ENCODE measurements around the gene SHPK. TPM values are rescaled to one million over a fixed set of nuclear protein-coding genes. Genes with fewer than 3 reads are reported as not detected.
A peak's percentile ranks its signal among the peaks of the same experiment; 100 is the strongest.

SHPK gene
- total and polyA plus RNA-seq, 5 donors from 2014 or later: 6.1 to 8.5 (median 6.9) TPM

- Mint-ChIP-seq H3K4me1 (peaks cover 7 to 46% (median 24%) of the 10 kb centered on the region in 4 donors), H3K27me3 (no peaks in the 10 kb centered on the region), H3K27ac (peak overlapping the region in 2 of 3 donors; percentile 8 to 78), H3K9me3 (no peaks in the 10 kb centered on the region), H3K36me3 (peaks cover 12% of the 10 kb centered on the region), H3K4me3 (peak overlapping the region; percentile 94 to 98 (median 95))
- ATAC-seq (ENCODE audit: low read depth in 2 of 2) (peak in 1 of 2 donors; percentile 14), DNase-seq (no peak)
- Histone ChIP-seq H3K4me1 (ENCODE audit: control insufficient read depth, insufficient read depth, low read length, poor library complexity, severe bottlenecking) (peaks cover 16% of the 10 kb centered on the region), H3K4me3 (ENCODE audit: low read depth, low read length) (peak overlapping the region; percentile 55), H3K27ac (ENCODE audit: insufficient read depth, low read length, poor library complexity, severe bottlenecking) (peak overlapping the region; percentile 97), H3K9me3 (ENCODE audit: control insufficient read depth in 2 of 2, low read length in 2 of 2) (no peaks in the 10 kb centered on the region), H3K27me3 (ENCODE audit: control insufficient read depth, insufficient read depth, low read length) (no peaks in the 10 kb centered on the region), H3K36me3 (ENCODE audit: control insufficient read depth, insufficient read depth, low read length) (no peaks in the 10 kb centered on the region)
Measured at GRCh38 chr17:3635474-3636153, 436 bp downstream of the SHPK start.

DNA sequence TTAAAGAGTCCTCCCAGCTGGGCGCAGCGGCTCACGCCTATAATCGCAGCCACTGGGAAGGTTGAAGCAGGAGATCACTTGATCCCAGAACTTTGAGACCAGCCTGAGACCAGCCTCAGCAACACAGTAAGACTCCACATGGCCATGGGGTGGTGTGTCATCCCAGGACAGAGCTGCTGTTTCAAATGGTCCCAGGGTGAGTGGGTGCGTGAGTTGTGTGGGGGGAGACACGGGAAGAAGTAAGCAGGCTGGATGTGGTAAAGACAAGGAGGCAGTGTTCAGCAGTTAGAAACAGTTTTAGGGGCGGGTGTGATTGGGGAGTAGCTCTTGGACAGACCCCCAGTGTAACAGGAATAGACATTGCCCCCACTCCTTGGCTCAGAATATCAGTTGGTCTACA is 3.8 kb downstream of the SHPK start:
- Histone ChIP-seq H3K4me1 (ENCODE audit: control insufficient read depth, insufficient read depth, low read length, poor library complexity, severe bottlenecking) (peaks cover 15% of the 10 kb centered on the region), H3K9me3 (ENCODE audit: control insufficient read depth in 2 of 2, low read length in 2 of 2) (no peaks in the 10 kb centered on the region), H3K36me3 (ENCODE audit: control insufficient read depth, insufficient read depth, low read length) (peaks cover 16% of the 10 kb centered on the region), H3K4me3 (ENCODE audit: low read depth, low read length) (no peak overlapping the region), H3K27ac (ENCODE audit: insufficient read depth, low read length, poor library complexity, severe bottlenecking) (no peak overlapping the region), H3K27me3 (ENCODE audit: control insufficient read depth, insufficient read depth, low read length) (no peaks in the 10 kb centered on the region)
- Mint-ChIP-seq H3K9me3 (no peaks in the 10 kb centered on the region), H3K27me3 (no peaks in the 10 kb centered on the region), H3K4me3 (peak overlapping the region in 1 of 4 donors; percentile 43), H3K4me1 (peaks cover 0 to 27% (median 15%) of the 10 kb centered on the region in 4 donors), H3K36me3 (peaks cover 20% of the 10 kb centered on the region), H3K27ac (no peak overlapping the region)
- DNase-seq (no peak), ATAC-seq (ENCODE audit: low read depth in 2 of 2) (no peak)

DNA sequence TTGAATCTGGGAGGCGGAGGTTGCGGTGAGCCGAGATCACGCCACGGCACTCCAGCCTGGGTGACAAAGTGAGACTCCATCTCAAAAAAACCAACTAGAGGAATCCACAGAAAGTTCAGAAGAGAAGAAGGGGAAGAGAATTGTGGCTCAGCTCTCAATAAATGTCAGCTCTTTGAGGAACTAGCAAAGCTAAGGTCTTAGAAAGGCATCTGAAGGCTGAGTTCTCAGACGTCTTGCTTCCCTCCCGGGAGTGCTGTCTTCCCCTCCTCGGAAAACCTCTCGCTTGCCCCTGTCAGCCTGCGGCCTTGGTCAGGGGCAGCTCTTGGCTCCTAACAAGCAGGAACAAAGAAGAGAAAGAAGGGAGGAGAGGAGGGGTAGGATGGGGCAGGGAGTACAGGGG is 5.3 kb downstream of the SHPK start:
- peaks cover 10% of the 10 kb centered on the region for H3K4me1 ChIP-seq (ENCODE audit: control insufficient read depth, insufficient read depth, low read length, poor library complexity, severe bottlenecking)
- peaks cover 17% of the 10 kb centered on the region for H3K36me3 ChIP-seq (ENCODE audit: control insufficient read depth, insufficient read depth, low read length)
- H3K9me3 Mint-ChIP-seq: no peaks in the 10 kb centered on the region
- peak overlapping the region in 1 of 4 donors; percentile 31 for H3K4me3 Mint-ChIP-seq
- H3K36me3 Mint-ChIP-seq: peaks cover 30% of the 10 kb centered on the region
- H3K9me3 ChIP-seq (ENCODE audit: control insufficient read depth in 2 of 2, low read length in 2 of 2): no peaks in the 10 kb centered on the region
- DNase-seq (no peak), ATAC-seq (ENCODE audit: low read depth in 2 of 2) (no peak)
- no peaks in the 10 kb centered on the region for H3K27me3 Mint-ChIP-seq
- H3K27me3 ChIP-seq (ENCODE audit: control insufficient read depth, insufficient read depth, low read length): no peaks in the 10 kb centered on the region
- peaks cover 0 to 20% (median 12%) of the 10 kb centered on the region in 4 donors for H3K4me1 Mint-ChIP-seq
- H3K27ac ChIP-seq (ENCODE audit: insufficient read depth, low read length, poor library complexity, severe bottlenecking): no peak overlapping the region
- no peak overlapping the region for H3K27ac Mint-ChIP-seq
- no peak overlapping the region for H3K4me3 ChIP-seq (ENCODE audit: low read depth, low read length)

DNA sequence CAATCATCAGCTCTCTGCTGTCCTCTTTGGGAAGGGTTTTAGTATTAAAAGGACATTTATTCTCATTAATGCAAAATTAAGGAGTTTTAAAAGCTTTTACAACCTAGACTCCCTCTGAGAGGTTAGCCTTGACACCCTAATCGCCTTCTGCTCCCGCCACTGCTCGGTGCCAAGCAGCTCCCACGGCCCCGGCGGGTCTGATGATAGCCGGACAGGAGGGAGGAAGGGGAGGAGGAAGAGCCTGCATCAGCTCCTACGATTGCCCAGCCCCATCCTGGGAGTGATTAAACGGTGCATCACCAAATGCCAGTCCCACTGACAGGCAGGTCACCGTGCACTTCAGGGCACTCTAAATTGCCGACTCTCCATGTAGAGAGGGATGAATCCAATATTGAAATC is 8.3 kb downstream of the SHPK start:
- Histone ChIP-seq H3K27me3 (ENCODE audit: control insufficient read depth, insufficient read depth, low read length) (no peaks in the 10 kb centered on the region), H3K36me3 (ENCODE audit: control insufficient read depth, insufficient read depth, low read length) (peaks cover 33% of the 10 kb centered on the region), H3K27ac (ENCODE audit: insufficient read depth, low read length, poor library complexity, severe bottlenecking) (no peak overlapping the region), H3K4me1 (ENCODE audit: control insufficient read depth, insufficient read depth, low read length, poor library complexity, severe bottlenecking) (no peaks in the 10 kb centered on the region), H3K4me3 (ENCODE audit: low read depth, low read length) (no peak overlapping the region), H3K9me3 (ENCODE audit: control insufficient read depth in 2 of 2, low read length in 2 of 2) (no peaks in the 10 kb centered on the region)
- Mint-ChIP-seq H3K9me3 (no peaks in the 10 kb centered on the region), H3K4me1 (peaks cover 0 to 8% (median 2%) of the 10 kb centered on the region in 4 donors), H3K4me3 (no peak overlapping the region), H3K27ac (no peak overlapping the region), H3K36me3 (peaks cover 41% of the 10 kb centered on the region), H3K27me3 (no peaks in the 10 kb centered on the region)
- no peak for DNase-seq
- ATAC-seq (ENCODE audit: low read depth in 2 of 2): no peak

DNA sequence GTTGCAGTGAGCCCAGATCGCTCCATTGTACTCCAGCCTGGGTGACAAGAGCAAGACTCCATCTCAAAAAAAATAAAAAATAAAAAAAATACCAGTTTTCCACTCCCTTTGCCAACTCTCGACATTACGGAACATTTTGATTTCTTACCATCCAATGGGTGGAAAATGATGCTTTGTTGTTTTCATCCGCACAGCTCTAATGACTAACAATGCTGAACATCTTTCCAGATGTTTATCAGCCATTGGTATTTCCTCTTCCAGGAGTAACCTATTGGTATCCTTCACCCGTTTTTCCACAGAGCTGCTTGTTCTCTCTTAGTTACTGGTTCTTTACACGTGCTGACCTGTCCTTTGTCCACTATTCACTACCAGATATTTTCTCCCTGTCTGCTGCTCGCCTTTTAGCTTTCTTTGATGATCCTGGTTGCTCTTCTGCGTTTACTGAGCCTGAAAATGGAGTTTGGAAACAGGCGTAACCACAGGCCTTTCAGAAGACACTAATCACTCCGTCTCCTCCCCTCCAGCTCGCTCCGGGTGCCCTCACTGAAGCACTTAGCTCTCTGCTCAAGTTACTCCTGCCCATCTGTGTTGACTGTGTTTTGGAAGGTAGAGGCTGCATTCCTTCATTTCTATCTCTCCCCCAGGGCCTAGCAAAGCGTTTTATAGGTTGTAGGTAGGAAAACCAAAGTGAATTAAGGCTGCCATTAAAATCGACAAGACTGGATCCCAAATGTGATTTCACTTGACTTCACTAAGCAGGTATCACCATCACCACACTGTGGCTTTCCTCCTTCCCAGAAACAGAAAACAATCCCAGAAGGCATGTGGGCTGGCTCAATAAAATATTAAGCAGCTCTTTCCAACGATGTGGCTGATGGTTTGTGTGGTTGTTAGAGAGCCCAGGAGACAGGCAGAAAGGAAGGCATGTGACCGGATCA is 8.9 kb downstream of the SHPK start:
- Histone ChIP-seq H3K27me3 (ENCODE audit: control insufficient read depth, insufficient read depth, low read length) (no peaks in the 10 kb centered on the region), H3K4me1 (ENCODE audit: control insufficient read depth, insufficient read depth, low read length, poor library complexity, severe bottlenecking) (no peaks in the 10 kb centered on the region), H3K36me3 (ENCODE audit: control insufficient read depth, insufficient read depth, low read length) (peaks cover 36% of the 10 kb centered on the region), H3K4me3 (ENCODE audit: low read depth, low read length) (no peak overlapping the region), H3K27ac (ENCODE audit: insufficient read depth, low read length, poor library complexity, severe bottlenecking) (no peak overlapping the region), H3K9me3 (ENCODE audit: control insufficient read depth in 2 of 2, low read length in 2 of 2) (no peaks in the 10 kb centered on the region)
- Mint-ChIP-seq H3K27me3 (no peaks in the 10 kb centered on the region), H3K4me1 (peaks cover 0 to 8% (median 0%) of the 10 kb centered on the region in 4 donors), H3K9me3 (no peaks in the 10 kb centered on the region), H3K4me3 (no peak overlapping the region), H3K27ac (peak overlapping the region in 1 of 3 donors; percentile 74), H3K36me3 (peaks cover 36% of the 10 kb centered on the region)
- DNase-seq: no peak
- ATAC-seq (ENCODE audit: low read depth in 2 of 2): no peak

GRCh38 chr17:3622977-3623594 is 13.0 kb downstream of the SHPK start:
- Mint-ChIP-seq H3K27me3 (no peaks in the 10 kb centered on the region), H3K4me1 (peaks cover 0 to 5% (median 2%) of the 10 kb centered on the region in 4 donors), H3K9me3 (no peaks in the 10 kb centered on the region), H3K27ac (no peak overlapping the region), H3K36me3 (peaks cover 40% of the 10 kb centered on the region), H3K4me3 (no peak overlapping the region)
- ATAC-seq (ENCODE audit: low read depth in 2 of 2) (no peak), DNase-seq (no peak)
- Histone ChIP-seq H3K36me3 (ENCODE audit: control insufficient read depth, insufficient read depth, low read length) (peaks cover 42% of the 10 kb centered on the region), H3K4me3 (ENCODE audit: low read depth, low read length) (no peak overlapping the region), H3K27me3 (ENCODE audit: control insufficient read depth, insufficient read depth, low read length) (no peaks in the 10 kb centered on the region), H3K4me1 (ENCODE audit: control insufficient read depth, insufficient read depth, low read length, poor library complexity, severe bottlenecking) (no peaks in the 10 kb centered on the region), H3K27ac (ENCODE audit: insufficient read depth, low read length, poor library complexity, severe bottlenecking) (no peak overlapping the region), H3K9me3 (ENCODE audit: control insufficient read depth in 2 of 2, low read length in 2 of 2) (no peaks in the 10 kb centered on the region)

GRCh38 chr17:3621146-3621720 is 14.8 kb downstream of the SHPK start:
- no peak for ATAC-seq (ENCODE audit: low read depth in 2 of 2)
- Mint-ChIP-seq H3K4me3 (no peak overlapping the region), H3K9me3 (peaks cover 0 to 4% (median 0%) of the 10 kb centered on the region in 7 donors), H3K27me3 (no peaks in the 10 kb centered on the region), H3K36me3 (peaks cover 42% of the 10 kb centered on the region), H3K4me1 (peaks cover 0 to 4% (median 1%) of the 10 kb centered on the region in 4 donors), H3K27ac (no peak overlapping the region)
- DNase-seq: no peak
- no peaks in the 10 kb centered on the region for H3K9me3 ChIP-seq (ENCODE audit: control insufficient read depth in 2 of 2, low read length in 2 of 2)
- no peak overlapping the region for H3K27ac ChIP-seq (ENCODE audit: insufficient read depth, low read length, poor library complexity, severe bottlenecking)
- H3K27me3 ChIP-seq (ENCODE audit: control insufficient read depth, insufficient read depth, low read length): no peaks in the 10 kb centered on the region
- peaks cover 54% of the 10 kb centered on the region for H3K36me3 ChIP-seq (ENCODE audit: control insufficient read depth, insufficient read depth, low read length)
- no peaks in the 10 kb centered on the region for H3K4me1 ChIP-seq (ENCODE audit: control insufficient read depth, insufficient read depth, low read length, poor library complexity, severe bottlenecking)
- no peak overlapping the region for H3K4me3 ChIP-seq (ENCODE audit: low read depth, low read length)

Measured in CD4-positive, CD25-positive, alpha-beta regulatory T cell (primary cell).